ENCODE results near the gene SCYGR7. TPM values are rescaled to one million over a fixed set of nuclear protein-coding genes. Genes with fewer than 3 reads are reported as not detected.

The SCYGR7 gene
- total and polyA plus RNA-seq, 2 donors (not counting 1 experiment from before 2014, with no cell fraction given), result not detected

DNA sequence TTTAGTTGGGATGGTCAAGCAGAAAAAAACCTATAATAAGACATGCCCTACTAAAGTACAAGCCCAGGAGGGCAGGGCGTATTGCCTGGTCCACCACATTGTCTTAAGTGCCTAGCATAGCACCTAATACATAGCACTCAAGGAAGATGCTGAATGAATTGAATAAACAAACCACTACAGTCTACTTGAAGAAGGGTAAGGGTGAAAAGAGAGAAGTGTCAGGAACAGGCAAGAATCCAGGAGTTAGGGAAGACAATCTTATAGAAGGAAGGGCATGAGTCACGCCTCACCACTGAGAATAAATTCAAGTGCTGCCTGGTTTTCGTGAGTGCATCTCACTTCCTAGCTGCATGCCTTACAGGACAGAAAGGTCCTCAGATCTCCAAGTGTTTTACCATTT is 24.2 kb upstream of the SCYGR7 start:
- Histone ChIP-seq H3K27ac (ENCODE audit: low read length in 2 of 2) (no peak overlapping the region), H3K9me3 (ENCODE audit: control extremely low read depth in 1 of 3, control insufficient read depth in 2 of 3, insufficient read depth in 1 of 3, low read length in 2 of 3) (peaks cover 0 to 3% (median 0%) of the 10 kb centered on the region in 3 donors), H3K4me1 (ENCODE audit: control insufficient read depth in 2 of 2, insufficient read depth in 2 of 2, low read length in 2 of 2) (no peaks in the 10 kb centered on the region), H3K4me3 (ENCODE audit: control extremely low read depth in 1 of 5, extremely low read depth in 1 of 5, insufficient read depth in 1 of 5, low read depth in 2 of 5, low read length in 4 of 5) (no peak overlapping the region), H3K4me2 (replicated peaks; ENCODE audit: low read depth, low read length, poor library complexity, severe bottlenecking) (no peak overlapping the region), H3K36me3 (replicated peaks in 1 of 2; ENCODE audit: control extremely low read depth in 1 of 2, control insufficient read depth in 1 of 2, extremely low read depth in 1 of 2, insufficient read depth in 2 of 2, low read length in 1 of 2) (no peaks in the 10 kb centered on the region), H4K20me1 (ENCODE audit: control insufficient read depth, insufficient read depth, low read length, poor library complexity, severe bottlenecking) (no peaks in the 10 kb centered on the region), H2AFZ (ENCODE audit: insufficient read depth, low read depth, low read length, poor library complexity, severe bottlenecking) (no peak overlapping the region), H3K79me2 (ENCODE audit: control insufficient read depth, insufficient read depth, low read length) (no peaks in the 10 kb centered on the region), H3K9ac (ENCODE audit: low read length) (no peak overlapping the region), H3K27me3 (replicated peaks in 1 of 4; ENCODE audit: control extremely low read depth in 1 of 4, control insufficient read depth in 3 of 4, insufficient read depth in 4 of 4, low read length in 3 of 4) (no peaks in the 10 kb centered on the region)
- ChIA-PET CTCF (no interaction called here), POLR2A (no interaction called here)
- no peaks in the 10 kb centered on the region for H3K4me1 Mint-ChIP-seq
- WGBS (ENCODE audit: insufficient coverage), result 100% methylated on average over 1 of the region's 3 CpGs
- no peak overlapping the region for H3K27ac Mint-ChIP-seq
- intact Hi-C loops (cut with micrococcal nuclease), result no loop called here
- TF ChIP-seq, protein P1, sequence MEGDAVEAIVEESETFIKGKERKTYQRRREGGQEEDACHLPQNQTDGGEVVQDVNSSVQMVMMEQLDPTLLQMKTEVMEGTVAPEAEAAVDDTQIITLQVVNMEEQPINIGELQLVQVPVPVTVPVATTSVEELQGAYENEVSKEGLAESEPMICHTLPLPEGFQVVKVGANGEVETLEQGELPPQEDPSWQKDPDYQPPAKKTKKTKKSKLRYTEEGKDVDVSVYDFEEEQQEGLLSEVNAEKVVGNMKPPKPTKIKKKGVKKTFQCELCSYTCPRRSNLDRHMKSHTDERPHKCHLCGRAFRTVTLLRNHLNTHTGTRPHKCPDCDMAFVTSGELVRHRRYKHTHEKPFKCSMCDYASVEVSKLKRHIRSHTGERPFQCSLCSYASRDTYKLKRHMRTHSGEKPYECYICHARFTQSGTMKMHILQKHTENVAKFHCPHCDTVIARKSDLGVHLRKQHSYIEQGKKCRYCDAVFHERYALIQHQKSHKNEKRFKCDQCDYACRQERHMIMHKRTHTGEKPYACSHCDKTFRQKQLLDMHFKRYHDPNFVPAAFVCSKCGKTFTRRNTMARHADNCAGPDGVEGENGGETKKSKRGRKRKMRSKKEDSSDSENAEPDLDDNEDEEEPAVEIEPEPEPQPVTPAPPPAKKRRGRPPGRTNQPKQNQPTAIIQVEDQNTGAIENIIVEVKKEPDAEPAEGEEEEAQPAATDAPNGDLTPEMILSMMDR (IDR thresholded peaks at IDR 0.05), result no peak
- TF ChIP-seq EZH2 (IDR thresholded peaks at IDR 0.05; ENCODE audit: borderline replicate concordance, insufficient read depth, low read depth, low read length, poor library complexity, severe bottlenecking), result no peak
- no peak for ATAC-seq (ENCODE audit: low read depth)
- H3K4me3 Mint-ChIP-seq, result no peak overlapping the region
- H3K9me3 Mint-ChIP-seq (ENCODE audit: insufficient read depth), result no peaks in the 10 kb centered on the region
- H3K27me3 Mint-ChIP-seq, result peaks cover 30% of the 10 kb centered on the region
- no peak for DNase-seq

DNA sequence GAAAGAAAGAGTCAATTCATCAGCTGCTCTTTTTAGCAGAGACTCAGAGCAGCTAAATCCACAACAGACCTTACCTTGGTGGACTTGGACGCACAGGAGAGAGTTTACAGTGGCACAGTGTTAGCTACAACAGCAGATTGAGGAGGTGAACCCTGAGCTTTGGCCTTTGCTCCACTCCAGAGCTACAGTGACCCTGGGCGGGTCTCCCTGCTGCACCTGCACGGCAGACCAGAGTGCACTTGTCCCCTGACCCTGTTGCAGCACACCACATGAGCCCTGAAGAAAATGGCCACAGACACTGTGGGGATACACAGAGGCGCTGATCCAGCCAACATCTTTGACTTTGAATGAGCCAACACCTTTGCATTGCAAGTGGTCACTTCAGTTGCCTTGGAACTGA is 21.3 kb upstream of the SCYGR7 start:
- no peak overlapping the region for H3K27ac Mint-ChIP-seq
- no peak overlapping the region for H3K27ac ChIP-seq (ENCODE audit: low read length in 2 of 2)
- no peak overlapping the region for H3K4me3 ChIP-seq (ENCODE audit: control extremely low read depth in 1 of 5, extremely low read depth in 1 of 5, insufficient read depth in 1 of 5, low read depth in 2 of 5, low read length in 4 of 5)
- no peak overlapping the region for H3K4me3 Mint-ChIP-seq
- 93% methylated on average over 4 of the region's 4 CpGs for WGBS (ENCODE audit: insufficient coverage)
- H3K4me2 ChIP-seq (replicated peaks; ENCODE audit: low read depth, low read length, poor library complexity, severe bottlenecking), result no peak overlapping the region
- intact Hi-C loops (cut with micrococcal nuclease), result no loop called here
- H4K20me1 ChIP-seq (ENCODE audit: control insufficient read depth, insufficient read depth, low read length, poor library complexity, severe bottlenecking), result no peaks in the 10 kb centered on the region
- DNase-seq (no peak), ATAC-seq (ENCODE audit: low read depth) (no peak)
- H3K4me1 Mint-ChIP-seq, result no peaks in the 10 kb centered on the region
- H3K27me3 Mint-ChIP-seq, result peaks cover 24% of the 10 kb centered on the region
- H3K79me2 ChIP-seq (ENCODE audit: control insufficient read depth, insufficient read depth, low read length), result no peaks in the 10 kb centered on the region
- H3K4me1 ChIP-seq (ENCODE audit: control insufficient read depth in 2 of 2, insufficient read depth in 2 of 2, low read length in 2 of 2), result no peaks in the 10 kb centered on the region
- CTCF ChIA-PET, result no interaction called here
- TF ChIP-seq, protein P1 (IDR thresholded peaks at IDR 0.05), result no peak
- TF ChIP-seq EZH2 (IDR thresholded peaks at IDR 0.05; ENCODE audit: borderline replicate concordance, insufficient read depth, low read depth, low read length, poor library complexity, severe bottlenecking), result no peak
- no peak overlapping the region for H3K9ac ChIP-seq (ENCODE audit: low read length)
- no peaks in the 10 kb centered on the region for H3K9me3 ChIP-seq (ENCODE audit: control extremely low read depth in 1 of 3, control insufficient read depth in 2 of 3, insufficient read depth in 1 of 3, low read length in 2 of 3)
- POLR2A ChIA-PET, result no interaction called here
- H2AFZ ChIP-seq (ENCODE audit: insufficient read depth, low read depth, low read length, poor library complexity, severe bottlenecking), result no peak overlapping the region
- no peaks in the 10 kb centered on the region for H3K36me3 ChIP-seq (replicated peaks in 1 of 2; ENCODE audit: control extremely low read depth in 1 of 2, control insufficient read depth in 1 of 2, extremely low read depth in 1 of 2, insufficient read depth in 2 of 2, low read length in 1 of 2)
- no peaks in the 10 kb centered on the region for H3K9me3 Mint-ChIP-seq (ENCODE audit: insufficient read depth)
- no peaks in the 10 kb centered on the region for H3K27me3 ChIP-seq (replicated peaks in 1 of 4; ENCODE audit: control extremely low read depth in 1 of 4, control insufficient read depth in 3 of 4, insufficient read depth in 4 of 4, low read length in 3 of 4)

All from B cell (primary cell).